CD4-positive, alpha-beta T cell (primary cell): ENCODE measurements around the gene UCN2. TPM values are rescaled to one million over a fixed set of nuclear protein-coding genes. Genes with fewer than 3 reads are reported as not detected.

Experiments used
- ATAC-seq: fragments of 200-7000 bp; cut with Tn5 transposase; one replicate; pipeline ENCODE4 v1.10.0; 2022; ENCODE audit warnings: mild to moderate bottlenecking; ENCODE audit not compliant: poor library complexity
- CTCF ChIA-PET: fragments of 350-600 bp; sonication (Branson Sonifier 250); formaldehyde crosslinking; loops from one replicate; lab custom pipeline; 2021; ENCODE audit warnings: antibody characterized with exemption, inconsistent platforms; lab: Charles Lee
- POLR2A ChIA-PET: fragments of 350-600 bp; sonication (Branson Sonifier 250); formaldehyde crosslinking; loops from one replicate; lab custom pipeline; 2021; ENCODE audit warnings: antibody characterized with exemption, inconsistent platforms; lab: Charles Lee
- DNase-seq, 14 experiments: peaks; one replicate each; pipeline ENCODE4 v3.0.0-alpha.2; 2013 to 2020; ENCODE audit warnings: mixed read lengths in 2 of 14
- H3K27ac ChIP-seq, 2 donors: one replicate each; pipeline versions ENCODE4 v1.5.1 to v1.7.0; 2013; ENCODE audit warnings: low read length in 2 of 2, low read depth in 1 of 2, mild to moderate bottlenecking in 1 of 2
- H3K27me3 ChIP-seq, 2 experiments: 1 replicate in 1 of 2; 2 replicates in 1 of 2; pipeline versions ENCODE4 v1.6.1 to v1.7.0; 2013; ENCODE audit warnings: low read length in 2 of 2, control low read depth in 1 of 2, mild to moderate bottlenecking in 1 of 2, moderate library complexity in 1 of 2; ENCODE audit not compliant: insufficient read depth in 2 of 2, control insufficient read depth in 1 of 2
- H3K36me3 ChIP-seq: one replicate; pipeline ENCODE4 v1.6.1; 2013; ENCODE audit warnings: low read length, control low read depth; ENCODE audit not compliant: insufficient read depth
- H3K4me1 ChIP-seq: one replicate; pipeline ENCODE4 v1.6.1; 2013; ENCODE audit warnings: low read length, control low read depth; ENCODE audit not compliant: insufficient read depth
- H3K4me3 ChIP-seq: one replicate; pipeline ENCODE4 v1.5.1; 2013; ENCODE audit warnings: mild to moderate bottlenecking, low read length, moderate library complexity
- H3K9me3 ChIP-seq, 2 experiments: 1 replicate in 1 of 2; 2 replicates in 1 of 2; pipeline versions ENCODE4 v1.6.1 to v1.7.0; 2013; ENCODE audit warnings: low read length in 2 of 2, mild to moderate bottlenecking in 2 of 2, control low read depth in 1 of 2, moderate library complexity in 1 of 2; ENCODE audit not compliant: control insufficient read depth in 1 of 2, insufficient read depth in 1 of 2
- H3K27ac Mint-ChIP-seq: one replicate; pipeline ENCODE4 v1.8.0; 2020; ENCODE audit warnings: mixed read lengths
- H3K27me3 Mint-ChIP-seq: one replicate; pipeline ENCODE4 v1.8.0; 2021; ENCODE audit warnings: mixed read lengths
- H3K36me3 Mint-ChIP-seq: one replicate; pipeline ENCODE4 v1.8.0; 2021; ENCODE audit warnings: low read depth, mixed read lengths
- H3K4me1 Mint-ChIP-seq: one replicate; pipeline ENCODE4 v1.8.0; 2021; ENCODE audit warnings: low read depth, mixed read lengths
- H3K4me3 Mint-ChIP-seq: one replicate; pipeline ENCODE4 v1.8.0; 2020; ENCODE audit warnings: mild to moderate bottlenecking, mixed read lengths
- H3K9me3 Mint-ChIP-seq: one replicate; pipeline ENCODE4 v1.8.0; 2020; ENCODE audit warnings: mixed read lengths
- CTCF ChIP-seq: fragments of 200-600 bp; IDR thresholded peaks from one replicate; pipeline ENCODE4 v1.8.0; 2022; ENCODE audit warnings: antibody characterized with exemption, mild to moderate bottlenecking
- intact Hi-C, 2 experiments: fragments of 100-400 bp; cut with DNase I in 1 of 2; cut with micrococcal nuclease in 1 of 2; formaldehyde crosslinking; loops; one replicate each; pipeline versions ENCODE4 v1.15.1 to v1.9.0; 2023 to 2025; cut with DNase I, micrococcal nuclease
- microRNA-seq: library from miRNA; unstranded; fragments of <30 nt; microRNA quantifications from one replicate; pipeline ENCODE4 v1.2.0, GENCODE V29; 2021; ENCODE audit warnings: borderline microRNAs expressed, borderline replicate concordance
- total RNA-seq, 174 experiments: library from RNA in 2 of 174; stranded (reverse) in 2 of 174; gene quantifications; one replicate each; pipeline ENCODE4 v1.2.3 and lab custom pipeline; 2021 to 2026

UCN2 gene
- total RNA-seq, 2 experiments from 2014 or later = not detected

DNA sequence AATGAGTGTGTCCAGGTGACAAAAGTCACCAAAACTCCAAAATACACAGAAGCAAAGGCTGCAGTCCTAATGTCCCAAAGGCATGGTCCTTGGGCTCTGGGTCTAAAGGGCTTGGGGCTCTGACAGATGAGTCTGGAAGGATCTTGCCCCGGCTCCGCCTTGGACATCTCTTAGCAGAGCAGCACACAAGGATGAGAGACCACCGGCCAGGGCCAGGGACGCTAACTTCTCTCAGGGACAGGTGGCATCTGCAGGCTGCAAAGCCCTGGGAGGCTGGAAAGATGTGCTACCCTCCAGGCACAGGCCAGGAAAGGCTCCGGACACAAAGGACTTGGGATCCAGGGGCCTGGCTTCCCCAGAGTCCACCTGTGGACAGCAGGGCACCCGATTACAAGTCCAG lies 45.5 kb downstream of the UCN2 start:
- no peaks in the 10 kb centered on the region for H3K9me3 Mint-ChIP-seq
- Histone ChIP-seq H3K36me3 (no peaks in the 10 kb centered on the region), H3K4me1 (peaks cover 78% of the 10 kb centered on the region), H3K27ac (peak overlapping the region in 1 of 2 donors; percentile 2), H3K4me3 (no peak overlapping the region), H3K9me3 (no peaks in the 10 kb centered on the region), H3K27me3 (no peaks in the 10 kb centered on the region)
- DNase-seq = no peak
- no peak for TF ChIP-seq CTCF
- peaks cover 65% of the 10 kb centered on the region for H3K4me1 Mint-ChIP-seq
- peak overlapping the region; percentile 71 for H3K27ac Mint-ChIP-seq
- H3K36me3 Mint-ChIP-seq = no peaks in the 10 kb centered on the region
- H3K4me3 Mint-ChIP-seq = no peak overlapping the region
- ATAC-seq = no peak
- ChIA-PET CTCF (interaction anchor here (1.5 kb wide), 1 partner anchor 82 kb away, joined by 5 read pairs; no protein-coding TSS in a partner anchor), POLR2A (interaction anchor here (1.0 kb wide), 1 partner anchor 81 kb away, joined by 3 read pairs; no protein-coding TSS in a partner anchor)
- no peaks in the 10 kb centered on the region for H3K27me3 Mint-ChIP-seq
- intact Hi-C loops = no loop called here

- Mint-ChIP-seq H3K9me3 (no peaks in the 10 kb centered on the region), H3K4me1 (peaks cover 75% of the 10 kb centered on the region), H3K27me3 (no peaks in the 10 kb centered on the region), H3K27ac (peak overlapping the region; percentile 70), H3K36me3 (no peaks in the 10 kb centered on the region), H3K4me3 (peak overlapping the region; percentile 80)
- Histone ChIP-seq H3K27me3 (no peaks in the 10 kb centered on the region), H3K4me1 (peaks cover 88% of the 10 kb centered on the region), H3K9me3 (no peaks in the 10 kb centered on the region), H3K4me3 (peak overlapping the region; percentile 10), H3K36me3 (no peaks in the 10 kb centered on the region), H3K27ac (no peak overlapping the region)
- intact Hi-C loops = no loop called here
- no peak for TF ChIP-seq CTCF
- ChIA-PET POLR2A (interaction anchor here (0.9 to 2.3 kb wide), 3 partner anchors 15 to 76 kb away, joined by 3 to 11 read pairs (median 6); partner anchors contain the start of genes CCDC51 and TMA7), CTCF (interaction anchor here (1.3 to 1.7 kb wide), 2 partner anchors 9 to 81 kb away, joined by 4 read pairs; no protein-coding TSS in a partner anchor)
- peak; percentile 30 for ATAC-seq
- DNase-seq = peak in 3 of 14 experiments; percentile 29 to 70 (median 52)
Measured at GRCh38 chr3:48516571-48516970, 47.0 kb downstream of the UCN2 start.

- intact Hi-C loops = no loop called here
- no peak for TF ChIP-seq CTCF
- ATAC-seq (peak; percentile 55), DNase-seq (peak in 8 of 14 experiments; percentile 17 to 73 (median 40))
- H3K9me3 ChIP-seq = no peaks in the 10 kb centered on the region
- Mint-ChIP-seq H3K4me3 (peak overlapping the region; percentile 82), H3K36me3 (no peaks in the 10 kb centered on the region), H3K9me3 (no peaks in the 10 kb centered on the region), H3K27me3 (no peaks in the 10 kb centered on the region), H3K4me1 (peaks cover 79% of the 10 kb centered on the region), H3K27ac (peak overlapping the region; percentile 80)
- H3K4me3 ChIP-seq = peak overlapping the region; percentile 8
- ChIA-PET POLR2A (interaction anchor here (0.5 to 2.3 kb wide), 10 partner anchors 8 to 214 kb away, joined by 3 to 11 read pairs (median 4); partner anchors contain the start of genes ATRIP, CCDC51, SHISA5 and TMA7), CTCF (interaction anchor here (0.5 to 1.7 kb wide), 3 partner anchors 13 to 79 kb away, joined by 3 to 4 read pairs (median 3); no protein-coding TSS in a partner anchor)
- no peaks in the 10 kb centered on the region for H3K36me3 ChIP-seq
- no peaks in the 10 kb centered on the region for H3K27me3 ChIP-seq
- peaks cover 80% of the 10 kb centered on the region for H3K4me1 ChIP-seq
- H3K27ac ChIP-seq = peak overlapping the region; percentile 9 to 29
Measured at GRCh38 chr3:48514431-48515227, 49.0 kb downstream of the UCN2 start.

Small RNAs within 50 kb of the gene (microRNA-seq; reads per million reads assigned to microRNA genes)
- gene MIR6823 (not detected), gene MIR711 (not detected)

Other genes with a start within 250 kb of the UCN2 start
- not detected for gene SPINK8, start 230.1 kb downstream of the UCN2 start, total RNA-seq
- gene FBXW12, start 191.6 kb downstream of the UCN2 start, total RNA-seq = not detected
- 1 to 10 TPM; 1.1 to 2.0 TPM for gene PLXNB1, start 133.7 kb downstream of the UCN2 start, total RNA-seq
- 1 to 10 TPM; 5.5 to 5.8 TPM for gene CCDC51, start 123.7 kb downstream of the UCN2 start, total RNA-seq
- gene TMA7, start 123.5 kb downstream of the UCN2 start, total RNA-seq = 100 to 1,000 TPM; 289 to 297 TPM
- 10 to 100 TPM in 1 of 2 experiments, 1 to 10 TPM in 1; 8.8 to 10.3 TPM for gene ATRIP, start 117.0 kb downstream of the UCN2 start, total RNA-seq
- gene SHISA5, start 59.6 kb downstream of the UCN2 start, total RNA-seq = 100 to 1,000 TPM; 102 to 109 TPM
- gene PFKFB4, start 7.0 kb downstream of the UCN2 start, total RNA-seq = 1 to 10 TPM in 1 of 2 experiments, under 1 TPM in 1; 0.98 to 2.5 TPM
- under 1 TPM; 0.73 to 0.93 TPM for gene COL7A1, start 31.5 kb upstream of the UCN2 start, total RNA-seq
- 10 to 100 TPM; 74.1 to 75.5 TPM for gene UQCRC1, start 45.9 kb upstream of the UCN2 start, total RNA-seq
- gene TMEM89, start 58.0 kb upstream of the UCN2 start, total RNA-seq = not detected
- 10 to 100 TPM; 13.5 to 14.4 TPM for gene SLC26A6, start 71.7 kb upstream of the UCN2 start, total RNA-seq
- 1 to 10 TPM; 4.9 to 5.0 TPM for gene CELSR3, start 99.1 kb upstream of the UCN2 start, total RNA-seq
- 10 to 100 TPM in 1 of 2 experiments, 1 to 10 TPM in 1; 9.7 to 10.8 TPM for gene NCKIPSD, start 122.1 kb upstream of the UCN2 start, total RNA-seq
- gene IP6K2, start 153.4 kb upstream of the UCN2 start, total RNA-seq = 100 to 1,000 TPM in 1 of 2 experiments, 10 to 100 TPM in 1; 97.2 to 121 TPM